SK-N-MC (cell line): ENCODE data around the gene ZNF652.

ENCODE experiments used
- EZH2 ChIP-seq: fragments of 200-600 bp; sonication (generic); IDR thresholded peaks from one replicate; pipeline ENCODE4 v1.6.1; 2017; ENCODE audit warnings: antibody characterized with exemption
- POLR2AphosphoS5 ChIP-seq: IDR thresholded peaks from 2 replicates; pipeline ENCODE4 v1.6.1; 2012; ENCODE audit warnings: mild to moderate bottlenecking, low read depth, low read length, borderline replicate concordance

- TF ChIP-seq POLR2AphosphoS5, result no peak
- no peak for TF ChIP-seq EZH2
These were observed 81.1 kb downstream of the ZNF652 start for GRCh38 chr17:49280918-49281317.
